CD4-positive, CD25-positive, alpha-beta regulatory T cell (primary cell): ENCODE results near the gene RNF187. TPM values are rescaled to one million over a fixed set of nuclear protein-coding genes. Genes with fewer than 3 reads are reported as not detected.

Experiments
- ATAC-seq, 2 donors: fragments of 150-1000 bp; cut with Tn5 transposase; one replicate each; pipeline ENCODE4 v1.10.0; 2021; ENCODE audit warnings: low read depth in 2 of 2, moderate number of reproducible peaks in 2 of 2, moderate library complexity in 1 of 2
- DNase-seq, 3 donors: peaks; one replicate each; pipeline versions ENCODE4 v3.0.0 to v3.0.0-alpha.2; 2012 to 2022; ENCODE audit warnings: mixed read lengths in 1 of 3
- H3K27ac ChIP-seq: one replicate; pipeline ENCODE4 v1.7.0; 2013; ENCODE audit warnings: mild to moderate bottlenecking, low read length; ENCODE audit not compliant: insufficient read depth, poor library complexity, severe bottlenecking
- H3K27me3 ChIP-seq: one replicate; pipeline ENCODE4 v1.7.0; 2013; ENCODE audit warnings: low read length; ENCODE audit not compliant: control insufficient read depth, insufficient read depth
- H3K36me3 ChIP-seq: one replicate; pipeline ENCODE4 v1.7.0; 2013; ENCODE audit warnings: mild to moderate bottlenecking, low read length, moderate library complexity; ENCODE audit not compliant: control insufficient read depth, insufficient read depth
- H3K4me1 ChIP-seq: 2 replicates; pipeline ENCODE4 v1.7.0; 2013; ENCODE audit warnings: mild to moderate bottlenecking, low read length; ENCODE audit not compliant: insufficient read depth, control insufficient read depth, poor library complexity, severe bottlenecking
- H3K4me3 ChIP-seq: one replicate; pipeline ENCODE4 v1.7.0; 2013; ENCODE audit warnings: low read depth, mild to moderate bottlenecking, low read length, moderate library complexity
- H3K9me3 ChIP-seq, 2 experiments: 1 replicate in 1 of 2; 2 replicates in 1 of 2; pipeline ENCODE4 v1.7.0; 2013; ENCODE audit warnings: low read length in 2 of 2, mild to moderate bottlenecking in 1 of 2, moderate library complexity in 1 of 2; ENCODE audit not compliant: control insufficient read depth in 2 of 2
- H3K27ac Mint-ChIP-seq, 3 donors: one replicate each; pipeline ENCODE4 v1.8.0; 2020 to 2022; ENCODE audit warnings: mild to moderate bottlenecking in 3 of 3, mixed read lengths in 3 of 3, moderate library complexity in 2 of 3
- H3K27me3 Mint-ChIP-seq: one replicate; pipeline ENCODE4 v1.8.0; 2022; ENCODE audit warnings: mild to moderate bottlenecking, mixed read lengths
- H3K36me3 Mint-ChIP-seq: one replicate; pipeline ENCODE4 v1.8.0; 2020; ENCODE audit warnings: mixed read lengths
- H3K4me1 Mint-ChIP-seq, 4 donors: one replicate each; pipeline ENCODE4 v1.8.0; 2020 to 2022; ENCODE audit warnings: mixed read lengths in 4 of 4, mild to moderate bottlenecking in 1 of 4
- H3K4me3 Mint-ChIP-seq, 4 donors: one replicate each; pipeline ENCODE4 v1.8.0; 2020 to 2022; ENCODE audit warnings: mild to moderate bottlenecking in 4 of 4, mixed read lengths in 4 of 4, moderate library complexity in 3 of 4
- H3K9me3 Mint-ChIP-seq, 7 donors: one replicate each; pipeline ENCODE4 v1.8.0; 2020 to 2022; ENCODE audit warnings: mixed read lengths in 7 of 7, mild to moderate bottlenecking in 3 of 7, moderate library complexity in 2 of 7
- polyA plus RNA-seq, 4 donors: library from polyadenylated mRNA; unstranded; fragments of 300-500 nt; fragmentation: Illumina TruSeq; gene quantifications; one replicate each; pipeline ENCODE4 v1.2.3, GENCODE V29; 2021
- total RNA-seq: library from RNA; stranded (reverse); gene quantifications from one replicate; pipeline ENCODE4 v1.2.3, GENCODE V29; 2022

The RNF187 gene
- total and polyA plus RNA-seq, 5 donors from 2014 or later, result 16.1 to 59.0 (median 43.1) TPM

DNA sequence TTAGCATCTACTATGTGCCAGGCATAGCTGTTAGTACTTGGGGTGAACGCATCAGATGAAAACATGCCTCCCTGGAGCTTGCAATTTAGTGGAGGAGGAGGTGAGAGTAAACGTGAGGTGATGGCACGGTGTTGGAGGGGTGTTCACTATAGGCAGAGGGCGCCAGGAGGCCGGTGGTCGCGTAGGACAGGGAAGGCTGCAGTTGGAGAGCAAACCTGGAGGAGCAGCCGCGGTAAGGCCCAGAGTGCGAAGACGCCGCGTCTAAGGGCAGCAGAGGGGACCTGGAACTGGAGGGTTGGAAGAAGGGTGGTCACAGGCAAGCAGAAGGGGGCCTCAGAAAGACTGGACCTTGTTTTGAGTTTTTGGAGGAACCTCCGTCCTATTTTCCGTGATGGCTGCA lies 40.3 kb upstream of the RNF187 start:
- H3K27me3 ChIP-seq, result peaks cover 29% of the 10 kb centered on the region
- DNase-seq (no peak), ATAC-seq (no peak)
- H3K27ac Mint-ChIP-seq, result no peak overlapping the region
- H3K36me3 Mint-ChIP-seq, result no peaks in the 10 kb centered on the region
- peaks cover 0 to 2% (median 0%) of the 10 kb centered on the region in 7 donors for H3K9me3 Mint-ChIP-seq
- no peaks in the 10 kb centered on the region for H3K9me3 ChIP-seq
- peaks cover 12% of the 10 kb centered on the region for H3K4me1 ChIP-seq
- H3K27me3 Mint-ChIP-seq, result peaks cover 70% of the 10 kb centered on the region
- H3K4me3 ChIP-seq, result no peak overlapping the region
- no peaks in the 10 kb centered on the region for H3K36me3 ChIP-seq
- peaks cover 0 to 12% (median 9%) of the 10 kb centered on the region in 4 donors for H3K4me1 Mint-ChIP-seq
- H3K4me3 Mint-ChIP-seq, result peak overlapping the region in 1 of 4 donors; percentile 34
- H3K27ac ChIP-seq, result no peak overlapping the region

DNA sequence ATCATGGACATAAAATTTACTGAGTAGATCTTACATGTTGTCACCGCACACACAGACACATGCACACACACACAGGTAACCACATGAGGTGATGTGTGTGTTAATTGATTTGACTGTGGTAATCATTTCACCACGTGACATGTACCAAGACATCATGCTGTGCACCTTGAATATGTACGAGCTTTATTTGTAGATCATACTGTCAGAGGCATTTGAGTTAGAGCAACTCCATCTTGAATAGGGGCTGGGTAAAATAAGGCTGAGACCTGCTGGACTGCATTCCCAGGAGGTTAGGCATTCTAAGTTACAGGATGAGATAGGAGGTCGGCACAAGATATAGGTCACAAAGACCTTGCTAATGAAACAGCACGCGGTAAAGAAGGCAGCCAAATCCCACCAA lies 38.8 kb upstream of the RNF187 start:
- ATAC-seq, result no peak
- Histone ChIP-seq H3K27me3 (peaks cover 21% of the 10 kb centered on the region), H3K9me3 (no peaks in the 10 kb centered on the region), H3K36me3 (no peaks in the 10 kb centered on the region), H3K4me3 (no peak overlapping the region), H3K4me1 (peaks cover 12% of the 10 kb centered on the region), H3K27ac (no peak overlapping the region)
- H3K27ac Mint-ChIP-seq, result no peak overlapping the region
- peaks cover 55% of the 10 kb centered on the region for H3K27me3 Mint-ChIP-seq
- peaks cover 0 to 2% (median 0%) of the 10 kb centered on the region in 7 donors for H3K9me3 Mint-ChIP-seq
- H3K4me1 Mint-ChIP-seq, result peaks cover 0 to 12% (median 10%) of the 10 kb centered on the region in 4 donors
- no peak overlapping the region for H3K4me3 Mint-ChIP-seq
- no peaks in the 10 kb centered on the region for H3K36me3 Mint-ChIP-seq
- no peak for DNase-seq

DNA sequence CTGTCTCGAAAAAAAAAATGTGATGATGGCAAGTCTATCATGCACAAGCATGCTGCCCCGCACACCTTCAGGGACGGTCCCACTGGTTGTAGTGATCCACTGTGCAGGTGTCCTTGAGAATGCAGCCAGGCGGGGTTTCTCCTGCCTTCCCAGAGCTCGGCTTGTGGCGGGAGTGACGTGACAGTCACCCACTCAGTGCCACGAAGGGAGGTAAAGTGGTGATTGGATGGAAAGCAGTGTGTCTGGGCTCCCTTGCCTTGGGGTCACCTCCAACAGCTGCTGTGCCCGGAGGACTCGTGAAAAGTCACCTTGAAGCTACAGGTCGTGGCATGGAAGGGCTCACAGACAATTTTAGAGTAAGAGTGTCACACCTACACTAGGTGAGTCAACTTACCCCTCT lies 37.0 kb upstream of the RNF187 start:
- H3K27me3 Mint-ChIP-seq, result peaks cover 37% of the 10 kb centered on the region

DNA sequence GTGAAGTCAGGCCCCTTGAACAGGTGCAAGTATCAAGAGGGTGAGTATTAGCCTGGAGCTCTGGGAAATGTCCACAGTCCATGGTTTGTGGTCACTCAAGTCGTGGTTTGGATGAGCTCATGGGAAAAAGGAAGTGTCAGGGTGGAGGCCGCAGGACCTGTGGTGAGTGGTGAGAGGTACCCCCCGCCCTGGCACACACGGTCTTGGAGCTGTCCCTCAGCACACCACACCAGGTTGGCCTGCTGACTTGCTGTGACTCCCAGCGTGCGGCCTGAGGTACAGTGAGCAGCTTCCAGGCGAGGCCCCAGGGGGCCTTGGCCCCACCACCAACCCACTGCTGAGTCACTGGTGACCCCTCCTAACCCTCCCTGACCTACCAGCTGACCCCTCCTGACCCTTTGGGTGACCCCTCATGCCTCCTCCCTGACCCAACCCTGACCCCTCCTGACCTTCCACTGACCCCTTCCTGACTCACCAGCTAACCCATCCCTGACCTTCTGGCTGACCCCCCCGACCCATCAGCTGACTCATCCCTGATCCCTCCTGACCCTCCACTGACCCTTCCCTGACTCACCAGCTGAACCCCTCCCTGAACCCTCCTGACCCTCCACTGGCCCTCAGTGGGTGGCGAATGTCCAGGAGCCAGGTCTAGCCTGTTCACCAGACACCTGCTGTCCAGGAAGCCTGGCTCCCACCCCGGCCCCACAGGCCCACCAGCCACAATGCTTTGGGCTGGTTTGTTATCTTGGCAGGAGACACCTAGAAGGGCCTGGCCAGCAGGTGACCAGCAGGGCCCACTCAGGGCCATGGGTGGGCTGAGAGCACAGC lies 34.8 kb upstream of the RNF187 start:
- no peak overlapping the region for H3K4me3 ChIP-seq
- no peaks in the 10 kb centered on the region for H3K36me3 ChIP-seq
- Mint-ChIP-seq H3K36me3 (peaks cover 7% of the 10 kb centered on the region), H3K9me3 (no peaks in the 10 kb centered on the region), H3K27me3 (peaks cover 18% of the 10 kb centered on the region), H3K4me1 (peaks cover 9 to 26% (median 16%) of the 10 kb centered on the region in 4 donors), H3K27ac (peak overlapping the region in 2 of 3 donors; percentile 22 to 59), H3K4me3 (peak overlapping the region in 1 of 4 donors; percentile 2)
- H3K4me1 ChIP-seq, result peaks cover 22% of the 10 kb centered on the region
- H3K9me3 ChIP-seq, result no peaks in the 10 kb centered on the region
- no peak overlapping the region for H3K27ac ChIP-seq
- H3K27me3 ChIP-seq, result peaks cover 2% of the 10 kb centered on the region
- DNase-seq, result no peak
- ATAC-seq, result no peak

More for the DNA sequence above, 37.0 kb upstream of the RNF187 start:
- H3K27ac ChIP-seq, result no peak overlapping the region
- no peak overlapping the region for H3K4me3 ChIP-seq
- H3K36me3 ChIP-seq, result no peaks in the 10 kb centered on the region
- peaks cover 13% of the 10 kb centered on the region for H3K4me1 ChIP-seq
- Mint-ChIP-seq H3K4me1 (peaks cover 0 to 18% (median 13%) of the 10 kb centered on the region in 4 donors), H3K9me3 (peaks cover 0 to 2% (median 0%) of the 10 kb centered on the region in 7 donors), H3K4me3 (no peak overlapping the region), H3K27ac (peak overlapping the region in 1 of 3 donors; percentile 43), H3K36me3 (peaks cover 7% of the 10 kb centered on the region)
- DNase-seq, result no peak
- peaks cover 5% of the 10 kb centered on the region for H3K27me3 ChIP-seq
- no peak for ATAC-seq
- no peaks in the 10 kb centered on the region for H3K9me3 ChIP-seq

- Mint-ChIP-seq H3K4me3 (peak overlapping the region in 2 of 4 donors; percentile 25 to 62), H3K4me1 (peaks cover 13 to 32% (median 20%) of the 10 kb centered on the region in 4 donors), H3K36me3 (peaks cover 7% of the 10 kb centered on the region), H3K9me3 (peaks cover 0 to 2% (median 0%) of the 10 kb centered on the region in 7 donors), H3K27ac (peak overlapping the region in 1 of 3 donors; percentile 38), H3K27me3 (peaks cover 16% of the 10 kb centered on the region)
- no peaks in the 10 kb centered on the region for H3K36me3 ChIP-seq
- peaks cover 22% of the 10 kb centered on the region for H3K4me1 ChIP-seq
- H3K4me3 ChIP-seq, result no peak overlapping the region
- DNase-seq, result no peak
- no peak overlapping the region for H3K27ac ChIP-seq
- no peak for ATAC-seq
- no peaks in the 10 kb centered on the region for H3K27me3 ChIP-seq
- H3K9me3 ChIP-seq, result no peaks in the 10 kb centered on the region
Observed at GRCh38 chr1:228453022-228453560, 34.1 kb upstream of the RNF187 start.

- no peaks in the 10 kb centered on the region for H3K27me3 ChIP-seq
- H3K36me3 Mint-ChIP-seq, result peaks cover 7% of the 10 kb centered on the region
- H3K9me3 Mint-ChIP-seq, result peaks cover 0 to 2% (median 0%) of the 10 kb centered on the region in 7 donors
- no peak overlapping the region for H3K27ac Mint-ChIP-seq
- ATAC-seq, result no peak
- H3K4me3 ChIP-seq, result no peak overlapping the region
- H3K36me3 ChIP-seq, result no peaks in the 10 kb centered on the region
- H3K9me3 ChIP-seq, result no peaks in the 10 kb centered on the region
- peaks cover 17% of the 10 kb centered on the region for H3K27me3 Mint-ChIP-seq
- H3K4me3 Mint-ChIP-seq, result no peak overlapping the region
- H3K4me1 Mint-ChIP-seq, result peaks cover 18 to 37% (median 21%) of the 10 kb centered on the region in 4 donors
- H3K4me1 ChIP-seq, result peaks cover 28% of the 10 kb centered on the region
- no peak overlapping the region for H3K27ac ChIP-seq
- DNase-seq, result no peak
Observed at GRCh38 chr1:228453614-228454013, 33.6 kb upstream of the RNF187 start.

GRCh38 chr1:228454238-228454637 lies 32.9 kb upstream of the RNF187 start:
- H3K9me3 Mint-ChIP-seq, result peaks cover 0 to 2% (median 0%) of the 10 kb centered on the region in 7 donors
- H3K27ac ChIP-seq, result no peak overlapping the region
- DNase-seq (no peak), ATAC-seq (no peak)
- H3K4me3 Mint-ChIP-seq, result peak overlapping the region in 3 of 4 donors; percentile 48 to 60 (median 50)
- H3K4me1 Mint-ChIP-seq, result peaks cover 18 to 39% (median 24%) of the 10 kb centered on the region in 4 donors
- H3K36me3 Mint-ChIP-seq, result peaks cover 7% of the 10 kb centered on the region
- H3K4me3 ChIP-seq, result no peak overlapping the region
- no peaks in the 10 kb centered on the region for H3K36me3 ChIP-seq
- H3K27ac Mint-ChIP-seq, result peak overlapping the region in 1 of 3 donors; percentile 59
- peaks cover 17% of the 10 kb centered on the region for H3K27me3 Mint-ChIP-seq
- peaks cover 28% of the 10 kb centered on the region for H3K4me1 ChIP-seq
- H3K27me3 ChIP-seq, result no peaks in the 10 kb centered on the region
- no peaks in the 10 kb centered on the region for H3K9me3 ChIP-seq
